Measurements from ENCODE around the gene PLA2G2F. TPM values are rescaled to one million over a fixed set of nuclear protein-coding genes. Genes with fewer than 3 reads are reported as not detected.

The PLA2G2F gene
- total and polyA plus RNA-seq, 2 of the 8 experiments (the other 6 are each of a cell fraction or from before 2014, with no cell fraction given), result not detected

DNA sequence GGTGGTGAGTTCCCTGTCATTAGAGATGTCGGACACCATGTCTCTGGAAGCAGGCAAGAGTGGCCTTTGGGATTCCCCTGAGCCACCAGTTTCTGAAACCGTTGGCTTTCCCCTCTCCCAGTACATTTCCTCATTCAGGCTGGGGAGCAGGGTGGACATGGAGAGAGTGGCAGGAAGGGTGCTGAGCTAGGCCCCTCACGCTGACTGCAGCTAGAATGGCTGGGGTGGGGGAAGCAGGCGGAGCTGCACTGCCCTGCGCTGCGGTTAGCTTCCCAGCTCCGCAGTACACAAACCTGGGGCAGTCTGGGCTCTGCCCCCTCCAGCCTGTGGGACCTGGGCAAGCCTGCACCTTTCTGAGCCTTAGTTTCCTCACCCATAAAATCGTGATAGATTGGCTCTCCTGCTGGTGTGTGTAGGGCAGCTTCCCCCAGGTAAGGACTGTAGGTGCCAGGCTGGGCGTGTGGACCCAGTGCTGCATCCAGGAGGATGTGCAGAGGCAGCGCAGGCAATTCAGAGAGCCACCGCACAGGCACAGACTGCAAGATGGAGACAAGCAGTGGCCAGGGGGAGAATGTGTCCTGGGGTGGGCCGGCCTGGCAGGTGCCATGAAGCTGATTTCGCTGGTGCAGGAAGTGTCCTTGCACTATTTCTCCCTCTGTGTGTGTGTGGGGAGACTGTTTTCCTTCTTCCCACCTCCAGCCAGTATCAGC lies 3.0 kb downstream of the PLA2G2F start (continued):
- TF ChIP-seq, protein P1, sequence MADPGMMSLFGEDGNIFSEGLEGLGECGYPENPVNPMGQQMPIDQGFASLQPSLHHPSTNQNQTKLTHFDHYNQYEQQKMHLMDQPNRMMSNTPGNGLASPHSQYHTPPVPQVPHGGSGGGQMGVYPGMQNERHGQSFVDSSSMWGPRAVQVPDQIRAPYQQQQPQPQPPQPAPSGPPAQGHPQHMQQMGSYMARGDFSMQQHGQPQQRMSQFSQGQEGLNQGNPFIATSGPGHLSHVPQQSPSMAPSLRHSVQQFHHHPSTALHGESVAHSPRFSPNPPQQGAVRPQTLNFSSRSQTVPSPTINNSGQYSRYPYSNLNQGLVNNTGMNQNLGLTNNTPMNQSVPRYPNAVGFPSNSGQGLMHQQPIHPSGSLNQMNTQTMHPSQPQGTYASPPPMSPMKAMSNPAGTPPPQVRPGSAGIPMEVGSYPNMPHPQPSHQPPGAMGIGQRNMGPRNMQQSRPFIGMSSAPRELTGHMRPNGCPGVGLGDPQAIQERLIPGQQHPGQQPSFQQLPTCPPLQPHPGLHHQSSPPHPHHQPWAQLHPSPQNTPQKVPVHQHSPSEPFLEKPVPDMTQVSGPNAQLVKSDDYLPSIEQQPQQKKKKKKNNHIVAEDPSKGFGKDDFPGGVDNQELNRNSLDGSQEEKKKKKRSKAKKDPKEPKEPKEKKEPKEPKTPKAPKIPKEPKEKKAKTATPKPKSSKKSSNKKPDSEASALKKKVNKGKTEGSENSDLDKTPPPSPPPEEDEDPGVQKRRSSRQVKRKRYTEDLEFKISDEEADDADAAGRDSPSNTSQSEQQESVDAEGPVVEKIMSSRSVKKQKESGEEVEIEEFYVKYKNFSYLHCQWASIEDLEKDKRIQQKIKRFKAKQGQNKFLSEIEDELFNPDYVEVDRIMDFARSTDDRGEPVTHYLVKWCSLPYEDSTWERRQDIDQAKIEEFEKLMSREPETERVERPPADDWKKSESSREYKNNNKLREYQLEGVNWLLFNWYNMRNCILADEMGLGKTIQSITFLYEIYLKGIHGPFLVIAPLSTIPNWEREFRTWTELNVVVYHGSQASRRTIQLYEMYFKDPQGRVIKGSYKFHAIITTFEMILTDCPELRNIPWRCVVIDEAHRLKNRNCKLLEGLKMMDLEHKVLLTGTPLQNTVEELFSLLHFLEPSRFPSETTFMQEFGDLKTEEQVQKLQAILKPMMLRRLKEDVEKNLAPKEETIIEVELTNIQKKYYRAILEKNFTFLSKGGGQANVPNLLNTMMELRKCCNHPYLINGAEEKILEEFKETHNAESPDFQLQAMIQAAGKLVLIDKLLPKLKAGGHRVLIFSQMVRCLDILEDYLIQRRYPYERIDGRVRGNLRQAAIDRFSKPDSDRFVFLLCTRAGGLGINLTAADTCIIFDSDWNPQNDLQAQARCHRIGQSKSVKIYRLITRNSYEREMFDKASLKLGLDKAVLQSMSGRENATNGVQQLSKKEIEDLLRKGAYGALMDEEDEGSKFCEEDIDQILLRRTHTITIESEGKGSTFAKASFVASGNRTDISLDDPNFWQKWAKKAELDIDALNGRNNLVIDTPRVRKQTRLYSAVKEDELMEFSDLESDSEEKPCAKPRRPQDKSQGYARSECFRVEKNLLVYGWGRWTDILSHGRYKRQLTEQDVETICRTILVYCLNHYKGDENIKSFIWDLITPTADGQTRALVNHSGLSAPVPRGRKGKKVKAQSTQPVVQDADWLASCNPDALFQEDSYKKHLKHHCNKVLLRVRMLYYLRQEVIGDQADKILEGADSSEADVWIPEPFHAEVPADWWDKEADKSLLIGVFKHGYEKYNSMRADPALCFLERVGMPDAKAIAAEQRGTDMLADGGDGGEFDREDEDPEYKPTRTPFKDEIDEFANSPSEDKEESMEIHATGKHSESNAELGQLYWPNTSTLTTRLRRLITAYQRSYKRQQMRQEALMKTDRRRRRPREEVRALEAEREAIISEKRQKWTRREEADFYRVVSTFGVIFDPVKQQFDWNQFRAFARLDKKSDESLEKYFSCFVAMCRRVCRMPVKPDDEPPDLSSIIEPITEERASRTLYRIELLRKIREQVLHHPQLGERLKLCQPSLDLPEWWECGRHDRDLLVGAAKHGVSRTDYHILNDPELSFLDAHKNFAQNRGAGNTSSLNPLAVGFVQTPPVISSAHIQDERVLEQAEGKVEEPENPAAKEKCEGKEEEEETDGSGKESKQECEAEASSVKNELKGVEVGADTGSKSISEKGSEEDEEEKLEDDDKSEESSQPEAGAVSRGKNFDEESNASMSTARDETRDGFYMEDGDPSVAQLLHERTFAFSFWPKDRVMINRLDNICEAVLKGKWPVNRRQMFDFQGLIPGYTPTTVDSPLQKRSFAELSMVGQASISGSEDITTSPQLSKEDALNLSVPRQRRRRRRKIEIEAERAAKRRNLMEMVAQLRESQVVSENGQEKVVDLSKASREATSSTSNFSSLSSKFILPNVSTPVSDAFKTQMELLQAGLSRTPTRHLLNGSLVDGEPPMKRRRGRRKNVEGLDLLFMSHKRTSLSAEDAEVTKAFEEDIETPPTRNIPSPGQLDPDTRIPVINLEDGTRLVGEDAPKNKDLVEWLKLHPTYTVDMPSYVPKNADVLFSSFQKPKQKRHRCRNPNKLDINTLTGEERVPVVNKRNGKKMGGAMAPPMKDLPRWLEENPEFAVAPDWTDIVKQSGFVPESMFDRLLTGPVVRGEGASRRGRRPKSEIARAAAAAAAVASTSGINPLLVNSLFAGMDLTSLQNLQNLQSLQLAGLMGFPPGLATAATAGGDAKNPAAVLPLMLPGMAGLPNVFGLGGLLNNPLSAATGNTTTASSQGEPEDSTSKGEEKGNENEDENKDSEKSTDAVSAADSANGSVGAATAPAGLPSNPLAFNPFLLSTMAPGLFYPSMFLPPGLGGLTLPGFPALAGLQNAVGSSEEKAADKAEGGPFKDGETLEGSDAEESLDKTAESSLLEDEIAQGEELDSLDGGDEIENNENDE (IDR thresholded peaks at IDR 0.05; ENCODE audit: insufficient replicate concordance, low read length), result no peak
- TF ChIP-seq CEBPB (IDR thresholded peaks at IDR 0.05; ENCODE audit: low read depth, low read length) (no peak), EP300 (IDR thresholded peaks at IDR 0.05; ENCODE audit: borderline replicate concordance in 1 of 2, low read depth in 2 of 2, low read length in 2 of 2) (no peak), POLR2AphosphoS5 (IDR thresholded peaks at IDR 0.05; ENCODE audit: low read depth, low read length) (no peak), CBX8 (IDR thresholded peaks at IDR 0.05; ENCODE audit: borderline replicate concordance, low read depth, low read length) (no peak), ASH2L (IDR thresholded peaks at IDR 0.05; ENCODE audit: low read length) (no peak), GTF2F1 (IDR thresholded peaks at IDR 0.05; ENCODE audit: borderline replicate concordance, low read depth, low read length) (no peak), BCL11A (IDR thresholded peaks at IDR 0.05; ENCODE audit: low read depth in 2 of 2, low read length in 2 of 2) (no peak), CTBP2 (IDR thresholded peaks at IDR 0.05; ENCODE audit: borderline replicate concordance, insufficient read depth, insufficient read length, low read length) (no peak)
- TF ChIP-seq, protein P2, sequence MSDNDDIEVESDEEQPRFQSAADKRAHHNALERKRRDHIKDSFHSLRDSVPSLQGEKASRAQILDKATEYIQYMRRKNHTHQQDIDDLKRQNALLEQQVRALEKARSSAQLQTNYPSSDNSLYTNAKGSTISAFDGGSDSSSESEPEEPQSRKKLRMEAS (IDR thresholded peaks at IDR 0.05), result no peak
